OCI-LY7 (cell line): ENCODE data around the gene ANKS1A. TPM values are rescaled to one million over a fixed set of nuclear protein-coding genes. Genes with fewer than 3 reads are reported as not detected.

Experiments
- BruUV-seq: library from RNA; stranded (reverse); fragments of 400-500 nt; replicated peaks from 2 replicates; lab custom pipeline; 2021; lab: Mats Ljungman, UMichigan
- CTCF ChIA-PET: fragments of 300-600 bp; sonication (Branson Sonifier 250); formaldehyde crosslinking; loops from one replicate; lab custom pipeline; 2022; ENCODE audit warnings: antibody characterized with exemption; ENCODE audit not compliant: unreplicated experiment; lab: Charles Lee
- POLR2A ChIA-PET: fragments of 300-600 bp; sonication (Branson Sonifier 250); formaldehyde crosslinking; loops from one replicate; lab custom pipeline; 2022; ENCODE audit warnings: antibody characterized with exemption; lab: Charles Lee
- DNase-seq: peaks from one replicate; pipeline ENCODE4 v3.0.0-alpha.2; 2015; ENCODE audit warnings: low spot score
- H2AFZ ChIP-seq: fragments of 200-600 bp; sonication (generic), shearing (Covaris generic); 2 replicates; pipeline ENCODE4 v1.6.1; 2014; ENCODE audit warnings: mild to moderate bottlenecking, antibody characterized with exemption, low read length, moderate library complexity
- H3K27ac ChIP-seq: fragments of 200-600 bp; sonication (generic); 2 replicates; pipeline ENCODE4 v1.5.1; 2014; ENCODE audit warnings: mixed run types, low read depth, mild to moderate bottlenecking, moderate library complexity, low read length, inconsistent platforms; ENCODE audit not compliant: poor library complexity, severe bottlenecking
- H3K36me3 ChIP-seq: fragments of 200-600 bp; sonication (generic); 2 replicates; pipeline ENCODE4 v1.6.1; 2014; ENCODE audit warnings: mild to moderate bottlenecking, antibody characterized with exemption, low read length, moderate library complexity, mixed read lengths; ENCODE audit not compliant: insufficient read depth
- H3K4me1 ChIP-seq: fragments of 200-600 bp; sonication (generic); 2 replicates; pipeline ENCODE4 v1.5.1; 2014; ENCODE audit warnings: mild to moderate bottlenecking, low read length; ENCODE audit not compliant: insufficient read depth, poor library complexity, severe bottlenecking
- H3K4me2 ChIP-seq: fragments of 200-600 bp; sonication (generic); 2 replicates; pipeline ENCODE4 v1.6.1; 2014; ENCODE audit warnings: mild to moderate bottlenecking, low read length
- H3K4me3 ChIP-seq: fragments of 200-600 bp; sonication (generic); 2 replicates; pipeline ENCODE4 v1.5.1; 2014; ENCODE audit warnings: mild to moderate bottlenecking, low read depth, low read length; ENCODE audit not compliant: poor library complexity, severe bottlenecking
- H3K79me2 ChIP-seq: fragments of 200-600 bp; sonication (generic); 2 replicates; pipeline ENCODE4 v1.6.1; 2016; ENCODE audit warnings: low read depth, mild to moderate bottlenecking, low read length, moderate library complexity, mixed read lengths; ENCODE audit not compliant: insufficient read depth
- H3K9me2 ChIP-seq: fragments of 200-600 bp; sonication (generic); 2 replicates; pipeline ENCODE4 v1.6.1; 2016; ENCODE audit warnings: mild to moderate bottlenecking, low read length, mixed read lengths; ENCODE audit not compliant: insufficient read depth
- H3K9me3 ChIP-seq: fragments of 200-600 bp; sonication (generic); 2 replicates; pipeline ENCODE4 v1.6.1; 2014; ENCODE audit warnings: mild to moderate bottlenecking, mixed run types, low read length, mixed read lengths
- H4K20me1 ChIP-seq: fragments of 200-600 bp; sonication (generic); 2 replicates; pipeline ENCODE4 v1.6.1; 2014; ENCODE audit warnings: mild to moderate bottlenecking, antibody characterized with exemption, low read length, moderate library complexity, mixed read lengths; ENCODE audit not compliant: insufficient read depth
- CTCF ChIP-seq: fragments of 200-600 bp; sonication (generic); conservative IDR thresholded peaks from 2 replicates; pipeline ENCODE4 v1.5.1; 2014; ENCODE audit warnings: mild to moderate bottlenecking, antibody characterized with exemption, low read length, moderate library complexity, mixed read lengths
- EZH2phosphoT487 ChIP-seq: fragments of 200-600 bp; sonication (generic); IDR thresholded peaks from 2 replicates; pipeline ENCODE4 v1.6.1; 2018; ENCODE audit warnings: low read depth, borderline replicate concordance, mild to moderate bottlenecking, mixed run types, antibody characterized with exemption, low read length, moderate library complexity, mixed read lengths
- intact Hi-C: fragments of 100-400 bp; cut with micrococcal nuclease; formaldehyde crosslinking; loops from one replicate; pipeline ENCODE4 v1.10.0; 2022; ENCODE audit not compliant: unreplicated experiment
- total RNA-seq, 2 experiments: library from RNA; depleted of rRNA in 1 of 2; stranded (reverse); fragments of >200 nt in 1 of 2; shearing (Covaris generic) in 1 of 2; gene quantifications; 2 replicates each; pipeline ENCODE4 v1.2.3, GENCODE V29; 2014 to 2022

ANKS1A gene
- total RNA-seq, 2 experiments from 2014 or later, result 7.8 to 13.8 TPM

GRCh38 chr6:35062676-35063574, 173.9 kb downstream of the ANKS1A start:
- H3K79me2 ChIP-seq, result no peaks in the 10 kb centered on the region
- no peaks in the 10 kb centered on the region for H3K9me2 ChIP-seq
- no peaks in the 10 kb centered on the region for H4K20me1 ChIP-seq
- BruUV-seq, result no TSS peak
- DNase-seq, result no peak
- POLR2A ChIA-PET, result no interaction called here
- peaks cover 9% of the 10 kb centered on the region for H3K4me1 ChIP-seq
- H3K4me2 ChIP-seq, result no peak overlapping the region
- intact Hi-C loops, result no loop called here
- TF ChIP-seq CTCF, result no peak
- no peak for TF ChIP-seq EZH2phosphoT487
- H3K4me3 ChIP-seq, result no peak overlapping the region
- no peaks in the 10 kb centered on the region for H3K36me3 ChIP-seq
- no peaks in the 10 kb centered on the region for H3K9me3 ChIP-seq
- CTCF ChIA-PET, result no interaction called here
- H3K27ac ChIP-seq, result no peak overlapping the region
- H2AFZ ChIP-seq, result no peak overlapping the region

GRCh38 chr6:35063701-35064280, 174.7 kb downstream of the ANKS1A start:
- Histone ChIP-seq H3K36me3 (no peaks in the 10 kb centered on the region), H3K4me2 (no peak overlapping the region), H3K4me1 (peaks cover 5% of the 10 kb centered on the region), H2AFZ (no peak overlapping the region), H3K79me2 (no peaks in the 10 kb centered on the region), H3K9me2 (no peaks in the 10 kb centered on the region), H4K20me1 (no peaks in the 10 kb centered on the region), H3K4me3 (no peak overlapping the region), H3K9me3 (no peaks in the 10 kb centered on the region), H3K27ac (no peak overlapping the region)
- intact Hi-C loops, result no loop called here
- BruUV-seq, result no TSS peak
- no peak for TF ChIP-seq CTCF
- TF ChIP-seq EZH2phosphoT487, result no peak
- CTCF ChIA-PET, result no interaction called here
- no peak for DNase-seq
- POLR2A ChIA-PET, result no interaction called here

- Histone ChIP-seq H3K4me3 (no peak overlapping the region), H3K4me2 (no peak overlapping the region), H3K36me3 (no peaks in the 10 kb centered on the region), H3K9me2 (no peaks in the 10 kb centered on the region), H3K9me3 (no peaks in the 10 kb centered on the region), H3K27ac (no peak overlapping the region), H2AFZ (no peak overlapping the region), H4K20me1 (no peaks in the 10 kb centered on the region), H3K79me2 (no peaks in the 10 kb centered on the region), H3K4me1 (no peaks in the 10 kb centered on the region)
- TF ChIP-seq CTCF (no peak), EZH2phosphoT487 (no peak)
- intact Hi-C loops, result no loop called here
- POLR2A ChIA-PET, result no interaction called here
- CTCF ChIA-PET, result no interaction called here
- no peak for DNase-seq
- BruUV-seq, result no TSS peak
Observed at GRCh38 chr6:35064290-35064689, 175.2 kb downstream of the ANKS1A start.
